SH-SY5Y (cell line): Measurements from ENCODE around the gene SYNPO.

ENCODE experiments used
- GATA2 ChIP-seq: IDR thresholded peaks from 2 replicates; pipeline ENCODE4 v1.6.1; 2011; ENCODE audit warnings: mild to moderate bottlenecking, low read depth, low read length
- GATA3 ChIP-seq: IDR thresholded peaks from 2 replicates; pipeline ENCODE4 v1.6.1; 2011; ENCODE audit warnings: low read depth, mild to moderate bottlenecking, low read length, moderate library complexity

DNA sequence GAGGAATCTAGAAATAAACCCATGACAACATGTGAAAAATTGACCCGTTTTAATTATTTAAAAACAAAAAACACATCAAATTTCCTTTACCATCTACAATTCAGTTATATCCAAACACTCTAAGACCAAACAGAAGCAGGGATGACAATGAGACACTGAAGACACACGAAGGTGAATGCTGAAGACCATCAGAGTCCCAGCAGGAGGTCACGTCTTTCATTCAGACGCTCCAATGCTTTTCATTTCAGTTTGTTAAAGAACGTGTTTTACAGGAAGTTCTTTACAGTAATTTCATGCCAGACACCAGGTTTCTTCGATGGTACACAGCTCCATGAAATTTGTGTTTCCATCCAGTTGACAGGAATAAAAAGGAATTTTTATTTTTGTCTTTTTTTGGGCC lies 50.3 kb downstream of the SYNPO start:
- TF ChIP-seq GATA2 (no peak), GATA3 (no peak)
